Fibroblast of gingiva (primary cell): Measurements from ENCODE around the gene MOCS1.

Source experiments
- DNase-seq: peaks from one replicate; pipeline ENCODE4 v3.0.0-alpha.2; 2011; ENCODE audit warnings: low read depth

The MOCS1 gene

DNA sequence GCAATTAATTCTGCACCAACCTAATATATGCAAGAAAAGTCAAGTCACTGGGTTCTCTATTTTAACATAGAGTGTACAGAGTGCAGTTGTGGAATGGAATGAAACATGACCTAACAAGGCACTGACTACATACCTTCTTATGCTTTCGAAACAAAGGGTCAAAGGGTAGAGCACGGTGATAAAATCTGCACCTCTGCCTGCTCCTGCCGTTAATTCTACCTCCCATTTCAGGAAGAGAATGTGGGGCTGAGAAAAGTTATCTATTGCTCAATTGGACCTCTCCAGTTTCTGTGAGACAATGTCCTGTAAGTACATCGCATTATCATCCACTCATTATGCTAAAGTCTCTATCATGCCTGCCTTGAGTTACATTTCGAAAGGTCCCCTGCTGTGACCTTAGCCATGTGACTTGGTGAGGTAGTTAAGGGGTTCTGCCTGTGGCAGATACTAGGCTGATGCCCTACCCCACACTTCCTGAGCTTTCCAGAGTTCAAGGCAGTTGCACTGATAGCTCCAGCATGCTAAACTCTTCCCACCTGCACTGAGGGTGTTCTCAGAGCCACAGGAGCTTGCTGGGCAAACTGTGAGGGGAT, 14.0 kb upstream of the MOCS1 start:
- DNase-seq, result no peak

DNA sequence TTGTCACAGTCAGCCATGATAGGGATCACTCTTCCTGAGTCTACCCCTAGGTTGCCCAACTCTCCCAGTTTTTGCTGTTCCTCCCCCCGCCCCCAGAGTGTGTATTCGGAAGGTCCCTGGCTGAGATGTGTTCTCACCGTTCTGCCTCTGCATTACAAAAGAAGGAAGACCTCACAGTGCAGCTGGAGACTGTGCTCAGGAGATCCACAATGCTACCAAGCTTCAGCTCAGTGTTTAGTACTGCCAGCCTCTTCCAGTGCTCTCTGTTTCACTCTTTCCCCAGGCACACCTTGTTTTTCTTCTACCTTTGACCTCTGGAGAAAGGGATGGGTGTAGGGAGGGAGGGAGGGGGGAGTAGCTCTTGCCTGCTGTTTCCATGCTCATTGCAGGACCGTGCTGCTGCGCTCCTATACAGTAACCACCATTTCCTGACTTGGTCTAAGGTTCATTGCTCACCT, 13.4 kb upstream of the MOCS1 start:
- DNase-seq, result no peak

DNA sequence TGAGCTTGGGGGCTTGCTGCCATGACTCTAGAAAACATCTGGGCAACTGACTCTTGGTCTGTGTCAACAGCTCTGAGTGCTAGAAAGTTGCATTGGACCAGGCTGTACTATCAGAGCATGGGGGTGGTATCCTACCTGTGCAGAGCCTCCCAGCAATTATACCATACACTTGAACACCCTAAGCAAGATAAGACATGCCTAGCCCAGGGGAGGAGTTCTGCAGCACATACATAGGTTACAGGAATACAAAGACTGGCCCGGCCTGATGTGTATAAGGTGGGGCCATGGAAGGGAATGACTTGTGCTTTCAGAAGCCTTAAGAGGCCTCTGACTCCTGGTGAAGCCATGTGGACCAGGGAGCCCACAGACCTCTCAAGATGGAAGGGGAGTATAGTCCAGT, 11.4 kb upstream of the MOCS1 start:
- DNase-seq, result no peak

DNA sequence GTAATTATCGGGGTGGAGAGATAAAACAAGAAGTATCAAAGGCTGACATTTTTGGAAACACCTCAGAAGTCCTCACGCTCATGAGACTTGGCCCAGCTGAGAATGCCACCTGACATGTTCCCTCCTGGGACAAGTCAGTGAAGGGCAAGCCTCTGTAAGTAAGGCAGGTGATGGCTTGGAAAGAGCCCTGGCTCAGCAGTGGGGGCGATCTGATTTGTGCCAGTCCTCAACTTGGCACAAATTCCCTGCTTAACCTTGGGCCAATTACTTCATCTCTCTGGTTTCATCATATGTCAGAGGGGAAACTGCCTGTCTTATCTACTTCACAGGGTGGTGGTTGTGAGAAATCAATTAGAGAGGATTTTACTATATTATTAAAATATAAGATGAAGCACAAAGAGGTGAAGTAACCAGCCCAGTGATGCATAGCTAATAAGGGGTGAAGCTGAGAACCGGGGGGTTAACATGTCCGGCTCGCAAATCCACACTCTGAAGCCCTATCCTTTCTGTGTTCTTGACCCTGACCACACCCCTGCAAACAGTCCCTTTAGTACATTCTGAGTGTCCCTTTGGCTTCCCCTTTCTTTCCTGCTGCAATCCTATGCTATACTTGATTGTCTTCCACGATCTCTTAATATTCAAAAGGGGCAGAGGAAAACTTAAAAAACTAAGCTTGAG, 8.8 kb upstream of the MOCS1 start:
- DNase-seq, result no peak

DNA sequence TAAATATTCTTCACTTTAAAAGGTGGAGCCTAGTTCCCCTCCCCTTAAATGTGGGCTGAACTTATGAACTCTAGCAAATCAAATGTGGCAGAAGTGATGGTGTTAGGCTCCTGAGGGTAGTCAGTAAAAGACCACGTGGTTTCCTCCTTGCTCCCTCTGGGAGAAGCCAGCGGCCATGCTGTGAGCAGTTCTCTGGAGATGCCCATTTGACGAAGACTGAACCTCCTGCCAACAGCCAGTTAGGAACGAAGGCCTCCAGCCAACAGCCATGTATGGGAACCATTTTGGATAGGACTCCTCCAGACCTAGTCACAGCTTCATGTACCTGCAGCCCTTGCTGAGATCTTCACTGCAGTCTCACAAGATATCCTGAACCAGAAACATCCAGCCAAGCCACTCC, 7.6 kb upstream of the MOCS1 start:
- DNase-seq, result no peak

DNA sequence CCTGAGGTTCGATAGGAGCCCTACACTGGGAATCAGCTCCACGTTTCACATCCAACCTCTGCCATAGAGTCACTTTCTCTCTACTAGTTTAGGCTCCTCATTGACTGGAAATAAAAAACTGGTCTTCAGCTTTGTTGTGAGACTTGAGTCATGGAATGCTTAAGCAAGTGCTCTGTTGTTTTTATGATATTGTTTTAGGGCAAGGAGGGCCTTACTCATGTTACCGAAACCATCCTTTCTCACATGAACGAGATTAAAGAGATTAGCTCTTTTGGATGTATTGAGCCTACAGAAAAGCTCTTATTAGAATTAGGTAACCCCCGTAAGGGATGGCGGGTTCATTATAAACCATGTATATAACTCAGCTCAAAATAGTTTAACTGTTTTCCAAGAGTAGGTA, 6.9 kb upstream of the MOCS1 start:
- DNase-seq, result no peak

DNA sequence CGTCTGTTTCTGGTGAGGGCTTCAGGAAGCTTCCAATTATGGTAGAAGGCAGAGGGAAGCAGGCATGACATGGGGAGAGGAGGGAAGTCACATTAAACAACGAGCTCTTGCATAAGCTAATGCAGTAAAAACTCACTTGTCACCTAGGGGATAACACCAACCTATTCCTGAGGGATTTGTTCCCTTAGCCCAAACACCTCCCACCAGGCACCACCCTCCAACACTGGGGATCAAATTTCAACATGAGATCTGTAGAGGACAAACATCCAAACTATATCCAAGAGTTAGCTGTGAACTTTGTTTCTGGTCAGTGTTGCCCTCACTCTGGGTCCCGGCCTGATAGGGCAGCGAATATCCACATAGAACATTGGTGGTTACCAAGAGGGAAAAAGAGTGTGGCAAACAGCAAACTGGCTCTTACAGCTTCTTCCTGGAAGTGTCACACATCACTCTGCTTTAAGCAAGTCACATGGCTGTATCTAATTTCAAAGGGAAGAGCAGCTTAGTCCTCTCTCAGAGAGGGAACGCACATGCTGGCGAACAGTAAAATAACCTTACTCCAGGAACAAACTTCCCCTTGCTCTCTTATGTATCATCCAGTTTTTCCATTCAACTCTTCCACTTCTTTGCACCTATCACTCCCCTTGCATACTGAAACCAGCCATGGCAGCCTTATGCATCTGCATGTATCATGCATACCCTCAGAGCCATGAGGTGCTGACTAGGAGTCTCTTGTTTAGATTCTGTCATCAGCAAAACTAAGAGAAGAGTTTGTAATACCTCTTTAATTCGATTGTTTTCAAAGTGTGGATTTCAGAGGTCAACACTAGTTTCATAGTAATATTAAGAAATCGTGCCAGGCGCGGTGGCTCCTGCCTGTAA, 4.8 kb upstream of the MOCS1 start:
- no peak for DNase-seq

DNA sequence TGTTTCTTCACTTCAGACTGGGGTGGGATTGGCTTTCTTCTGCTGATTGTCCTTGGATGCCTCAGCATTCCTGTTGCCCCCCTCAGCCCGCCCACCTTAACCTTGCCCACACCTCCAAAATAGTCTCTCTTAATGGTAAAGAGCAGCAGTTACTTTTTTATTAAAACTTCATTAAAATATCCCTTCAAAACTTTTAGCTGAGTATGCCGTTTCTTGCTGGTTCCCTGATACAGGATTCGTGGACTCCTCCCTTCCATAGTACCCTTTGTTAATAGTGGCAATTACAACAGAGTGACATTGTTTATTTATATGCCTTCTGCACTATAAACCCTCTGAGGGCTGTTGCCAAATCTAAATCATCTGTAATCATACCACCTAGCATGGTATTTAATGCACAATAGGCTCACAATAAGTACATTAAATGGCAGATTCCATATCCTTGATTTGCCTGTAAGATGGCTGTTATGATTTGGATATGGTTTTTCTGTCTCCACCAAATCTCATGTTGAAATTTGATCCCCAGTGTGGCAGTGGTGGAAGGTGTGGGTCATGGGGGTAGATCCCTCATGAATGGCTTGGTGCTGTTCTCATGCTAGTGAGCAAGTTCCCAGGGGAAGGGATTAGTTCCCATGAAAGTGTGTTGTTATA, 3.5 kb upstream of the MOCS1 start:
- DNase-seq, result no peak

DNA sequence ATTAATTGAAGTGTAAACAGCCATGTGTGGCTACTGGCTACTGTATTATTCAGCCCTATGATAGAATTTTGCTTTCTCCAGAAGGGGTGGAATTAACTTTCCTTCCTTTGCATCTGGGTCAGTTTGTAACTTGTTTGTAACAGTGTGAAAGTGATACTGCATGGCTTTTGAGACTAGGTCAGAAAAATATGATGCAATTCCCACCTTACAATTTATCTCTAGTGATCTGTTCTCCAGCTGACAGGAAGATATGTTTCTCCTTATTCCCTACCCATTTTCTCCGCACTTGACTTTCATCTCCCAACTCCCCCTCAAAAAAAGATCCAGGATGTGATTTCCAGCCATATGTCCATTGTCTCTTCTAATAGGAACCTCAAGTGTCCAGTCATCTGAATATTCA, 2.6 kb upstream of the MOCS1 start:
- DNase-seq, result no peak

DNA sequence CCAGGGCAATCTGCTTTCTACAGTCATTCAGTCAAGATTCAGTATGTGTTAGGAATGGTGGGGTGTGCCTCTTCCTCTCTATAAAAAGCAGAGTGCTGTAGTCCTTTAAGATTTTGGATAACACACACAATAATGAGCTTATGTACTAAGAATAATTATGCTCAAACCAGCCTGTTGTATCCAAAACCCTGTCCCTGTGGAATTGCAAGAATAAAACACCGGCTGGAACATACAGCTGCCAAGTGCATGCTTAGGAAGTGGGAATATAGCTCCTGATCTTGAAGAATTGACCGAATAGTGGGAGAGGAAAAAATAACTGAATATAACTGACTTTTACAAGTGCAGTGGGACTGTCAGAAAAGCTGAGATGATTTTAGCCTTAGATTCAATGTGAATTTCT, 979 bp upstream of the MOCS1 start:
- no peak for DNase-seq

DNA sequence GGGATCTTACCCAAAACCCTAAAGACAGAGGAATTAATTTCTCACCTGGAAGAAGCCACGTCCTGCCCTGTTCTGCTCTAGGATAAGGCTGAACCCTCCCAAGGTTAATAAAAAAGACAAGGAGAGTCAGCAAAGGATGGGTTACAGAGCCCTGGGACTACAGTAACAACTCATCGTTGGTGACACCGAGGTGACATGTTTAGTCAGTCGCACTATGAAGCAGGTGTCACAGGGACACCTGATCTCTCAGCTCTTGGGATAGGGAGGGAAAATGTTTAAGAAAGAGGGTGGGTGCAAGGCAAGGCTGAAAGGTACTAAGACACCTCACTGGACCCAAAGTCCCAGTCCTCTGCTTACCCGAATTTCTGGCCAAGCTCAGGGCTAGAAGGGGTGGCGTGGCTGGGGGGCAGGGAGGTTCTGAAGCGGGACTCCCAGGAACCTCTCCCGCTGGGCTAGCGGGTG, 562 bp downstream of the MOCS1 start:
- DNase-seq, result no peak

DNA sequence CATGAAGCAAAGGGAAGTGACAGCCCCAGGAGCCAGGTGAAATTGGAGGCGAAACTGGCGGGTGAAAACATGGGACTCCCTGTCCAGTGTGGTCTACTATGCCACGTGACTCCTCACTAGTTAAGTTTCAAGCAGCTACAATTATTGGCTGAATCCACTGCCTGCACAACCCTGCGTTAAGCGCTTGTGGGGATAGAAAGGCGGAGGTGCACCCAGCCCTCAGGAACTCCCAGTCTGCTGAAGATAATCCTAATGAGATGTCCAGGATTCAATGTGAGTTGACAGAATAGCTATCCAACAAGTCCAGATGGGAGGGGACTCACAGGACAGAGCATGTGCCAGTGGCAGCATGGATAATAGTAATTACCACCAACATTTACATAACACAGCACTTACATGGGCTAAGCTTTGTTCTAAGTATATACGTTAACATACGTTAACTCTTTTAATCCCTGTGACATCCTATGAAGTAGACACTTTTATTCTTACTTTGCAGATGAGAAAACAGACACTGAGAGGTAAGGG, 1.8 kb downstream of the MOCS1 start:
- DNase-seq, result no peak

DNA sequence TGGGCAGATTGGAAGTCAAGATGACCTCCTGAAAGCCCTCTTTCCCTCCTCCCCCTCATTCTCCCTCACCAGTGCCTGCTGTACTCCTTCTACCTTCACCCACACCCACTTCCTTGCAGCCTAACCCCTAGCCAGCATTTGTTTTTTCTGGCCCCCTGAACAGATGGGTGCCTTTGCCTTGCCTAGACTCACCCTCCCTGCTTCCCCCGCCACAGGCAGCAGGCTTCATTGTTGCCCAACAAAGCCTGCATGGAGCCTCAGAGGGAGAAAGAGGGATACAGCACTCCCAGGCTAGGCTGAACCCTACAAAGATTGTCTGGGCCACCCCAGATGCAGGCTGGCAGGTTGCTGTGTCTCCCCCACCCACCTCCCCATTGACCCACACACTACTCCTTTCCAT, 2.7 kb downstream of the MOCS1 start:
- no peak for DNase-seq

DNA sequence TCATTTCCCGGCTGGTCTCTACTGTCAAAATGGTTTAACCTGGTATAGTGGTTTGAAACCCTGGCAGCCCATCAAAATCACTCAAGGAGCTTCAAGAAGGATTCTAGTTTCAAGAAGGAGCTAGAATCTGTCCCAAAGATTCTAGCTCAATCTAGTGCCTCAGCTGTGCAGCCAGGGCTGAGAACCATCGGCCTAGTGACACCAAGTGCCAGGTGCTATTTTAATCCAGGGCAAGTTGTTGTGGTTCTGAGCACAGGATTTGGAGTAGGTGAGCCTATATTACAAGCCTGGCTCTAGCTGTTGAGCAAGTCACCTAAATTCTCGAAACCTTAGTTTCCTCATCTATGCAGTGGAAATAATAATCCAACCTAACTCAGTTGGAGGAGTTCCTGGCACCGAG, 3.7 kb downstream of the MOCS1 start:
- no peak for DNase-seq

DNA sequence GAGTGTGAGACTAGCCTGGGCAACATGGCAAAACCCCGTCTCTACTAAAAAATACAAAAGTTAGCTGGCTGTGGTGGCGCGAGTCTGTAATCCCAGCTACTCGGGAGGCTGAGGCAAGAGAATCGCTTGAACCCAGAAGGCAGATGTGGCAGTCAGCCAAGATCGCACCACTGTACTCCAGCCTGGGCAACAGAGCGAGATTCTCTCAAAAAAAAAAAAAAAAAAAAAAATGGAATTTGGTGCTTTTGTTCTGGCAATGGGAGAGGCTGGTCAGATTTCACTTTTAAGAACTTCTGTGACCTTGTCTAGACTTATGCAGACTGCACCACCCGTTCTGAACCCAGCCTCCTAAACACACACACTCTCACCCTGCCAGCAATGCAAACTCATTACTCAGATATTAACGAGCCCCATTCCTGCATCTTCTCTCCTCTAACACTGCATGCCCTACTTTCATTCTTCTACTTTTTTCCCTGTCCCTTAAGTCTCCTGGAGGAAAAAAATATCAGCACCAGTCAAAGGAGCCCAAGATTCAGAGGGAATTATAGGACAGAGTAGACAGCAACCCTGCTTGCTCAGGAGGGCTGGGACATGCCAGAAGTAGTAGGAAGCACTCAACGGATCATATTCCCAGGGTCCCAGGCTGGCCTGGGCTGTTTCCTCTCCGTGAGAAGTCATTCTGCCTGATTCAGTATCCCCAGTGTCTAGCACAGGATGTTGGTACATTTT, 4.4 kb downstream of the MOCS1 start:
- DNase-seq, result peak; percentile 49

DNA sequence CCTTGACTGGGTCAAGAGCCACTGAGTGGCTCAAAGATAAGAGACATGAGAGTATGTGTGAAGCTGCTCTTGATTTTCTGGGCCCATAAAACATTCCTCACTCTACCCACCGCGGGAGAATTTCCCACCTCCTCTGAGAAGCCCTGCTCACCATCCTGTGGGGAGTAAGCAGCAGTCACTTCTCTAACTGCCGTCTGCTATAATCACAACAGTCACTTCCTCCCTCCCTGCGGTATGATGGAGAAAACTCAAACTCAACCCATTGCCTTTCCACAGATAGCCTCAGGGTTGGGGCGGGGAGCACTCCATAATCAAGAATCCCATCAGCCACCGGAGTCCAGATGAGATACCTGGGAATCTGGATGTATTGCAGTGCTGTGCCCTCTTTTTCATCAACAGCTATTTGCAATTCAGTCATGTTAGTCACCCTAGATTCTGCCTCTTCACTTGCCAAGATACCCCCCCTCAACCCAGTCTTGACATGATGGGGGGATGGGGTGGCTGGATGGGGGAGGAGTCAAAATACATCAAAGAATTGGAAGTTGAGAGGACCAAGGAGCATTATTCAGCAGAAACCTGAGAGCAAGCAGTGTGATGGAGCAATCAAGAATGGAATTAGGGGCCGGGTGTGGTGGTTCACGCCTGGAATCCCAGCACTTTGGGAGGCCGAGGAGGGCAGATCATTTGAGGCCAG, 5.1 kb downstream of the MOCS1 start:
- no peak for DNase-seq

DNA sequence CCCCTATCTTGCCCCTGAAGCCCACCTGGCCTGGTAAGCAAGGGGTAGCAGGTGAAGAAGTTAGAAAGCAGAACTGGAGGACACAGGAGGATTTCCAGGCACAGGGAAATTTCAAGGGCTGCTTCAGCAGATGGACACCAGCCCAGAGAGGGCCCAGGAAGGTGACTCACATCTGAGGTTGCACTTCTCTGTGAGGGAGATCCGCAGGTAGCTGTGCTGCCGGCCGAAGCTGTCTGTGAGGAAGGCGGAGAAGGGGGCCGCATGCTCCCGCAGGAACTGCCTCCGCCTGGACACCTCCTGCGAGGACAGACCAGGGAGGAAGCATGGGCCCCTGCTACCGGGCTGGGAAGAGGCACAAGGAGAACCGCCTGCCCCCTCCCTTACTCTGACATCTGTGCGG, 7.1 kb downstream of the MOCS1 start:
- DNase-seq, result no peak

DNA sequence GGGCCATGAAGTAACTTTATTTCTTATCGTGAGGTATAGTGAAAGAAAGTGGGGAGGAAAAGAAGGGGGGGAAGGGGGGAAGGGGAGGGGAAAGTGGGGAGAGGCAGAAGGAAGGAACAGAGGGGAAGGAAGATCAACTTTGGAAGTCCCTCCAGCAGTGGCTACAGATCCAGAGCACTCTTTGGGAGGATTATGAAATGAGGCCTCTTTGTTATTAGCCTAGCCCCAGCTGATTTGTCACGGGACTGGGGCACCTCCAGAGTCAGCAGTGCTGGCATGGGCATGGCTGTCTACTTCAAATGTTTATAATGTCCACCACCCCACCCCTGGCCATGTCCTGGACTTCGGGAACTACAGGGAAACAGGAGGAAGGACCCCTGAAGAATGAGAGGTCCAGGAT, 7.6 kb downstream of the MOCS1 start:
- DNase-seq, result peak; percentile 15

DNA sequence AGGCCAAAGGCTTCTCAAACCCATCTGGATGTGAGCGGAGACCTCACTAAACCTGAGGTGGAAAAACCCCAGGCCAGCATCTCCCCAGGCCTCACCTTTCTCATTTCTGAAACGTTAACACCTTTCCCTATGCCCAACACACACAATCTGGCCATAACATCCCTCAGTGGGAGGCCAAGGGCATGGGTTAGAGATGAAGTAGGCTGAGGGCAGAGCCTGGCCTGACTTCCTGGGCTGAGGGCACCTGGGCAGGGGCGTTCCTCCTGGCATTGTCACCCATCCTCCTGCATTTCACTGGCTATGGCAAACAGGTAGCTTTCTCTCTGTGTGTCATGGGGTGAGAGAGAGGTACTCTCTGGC, 8.4 kb downstream of the MOCS1 start:
- DNase-seq, result no peak

DNA sequence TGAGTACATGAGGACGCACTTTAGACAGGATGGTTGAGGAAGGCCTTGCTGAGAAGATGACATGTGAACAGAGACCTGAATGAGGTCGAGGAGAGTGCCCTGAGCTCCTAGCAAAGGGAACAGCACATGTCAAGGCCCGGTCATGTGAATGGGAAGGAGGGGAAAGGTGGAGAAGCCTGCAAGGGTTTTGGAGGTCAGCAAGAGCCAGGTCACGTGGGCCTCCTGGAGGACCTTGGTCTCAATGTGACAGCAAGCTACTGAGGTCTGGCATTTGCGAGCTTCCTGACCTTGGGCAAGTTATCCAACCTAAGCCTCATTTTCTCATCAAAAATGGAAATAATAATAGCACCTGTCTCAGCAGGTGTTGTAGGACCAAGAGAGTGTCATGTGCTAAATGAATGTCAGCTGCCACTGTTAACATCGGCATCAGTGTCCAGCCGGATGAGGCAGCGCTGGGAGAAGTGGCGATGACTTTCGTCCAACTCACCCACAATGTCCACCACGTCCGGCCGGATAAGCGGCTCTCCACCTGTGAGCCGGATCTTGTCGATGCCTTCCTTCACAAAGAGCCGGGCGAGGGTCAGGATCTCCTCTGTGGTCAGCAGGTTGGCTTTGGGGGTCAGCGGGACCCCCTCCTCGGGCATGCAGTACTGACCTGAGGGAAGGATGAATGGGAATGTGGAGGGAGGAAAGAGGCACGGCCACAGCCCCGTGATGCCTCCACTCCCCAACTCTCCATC, 8.9 kb downstream of the MOCS1 start:
- DNase-seq, result no peak
